ENCODE results near the gene PCBP1.

DNA sequence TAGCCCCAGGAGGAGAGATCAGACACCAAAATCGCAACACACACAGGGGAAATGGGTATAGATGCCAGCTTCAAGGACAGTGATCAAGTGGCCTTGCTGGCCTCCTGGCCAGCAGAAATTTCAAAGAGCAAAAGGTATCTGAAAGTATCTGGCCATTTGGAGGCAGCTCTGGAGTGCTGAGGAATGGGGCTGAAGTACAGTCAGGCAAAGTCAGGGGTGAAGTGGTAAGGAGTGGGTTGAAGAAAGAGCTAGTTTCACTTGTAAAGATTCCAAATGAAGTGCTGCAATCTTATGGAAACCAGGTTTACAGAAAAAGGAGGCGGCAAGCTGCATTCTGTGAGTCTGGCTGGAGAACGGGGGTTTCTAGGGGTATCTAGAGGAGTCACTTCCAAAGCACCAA, 19.2 kb upstream of the PCBP1 start:
- TF ChIP-seq, protein P1, sequence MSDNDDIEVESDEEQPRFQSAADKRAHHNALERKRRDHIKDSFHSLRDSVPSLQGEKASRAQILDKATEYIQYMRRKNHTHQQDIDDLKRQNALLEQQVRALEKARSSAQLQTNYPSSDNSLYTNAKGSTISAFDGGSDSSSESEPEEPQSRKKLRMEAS (IDR thresholded peaks at IDR 0.05; ENCODE audit: low read depth): no peak
- no peak for TF ChIP-seq POLR2AphosphoS5 (IDR thresholded peaks at IDR 0.05; ENCODE audit: low read depth, low read length)
